Right cardiac atrium (tissue), 5 donors: ENCODE data around the gene PCDHA8. TPM values are rescaled to one million over a fixed set of nuclear protein-coding genes. Genes with fewer than 3 reads are reported as not detected.
"Not testable (repeated sequence)": the region's sequence is repeated elsewhere in the genome, so short reads cannot be mapped to it uniquely, and the experiment has no call there.

Source experiments
- ATAC-seq, 2 donors: fragments of 200-7000 bp; cut with Tn5 transposase; one replicate each; pipeline versions ENCODE4 v1.8.0 to v1.9.1; 2020; ENCODE audit warnings: moderate library complexity in 2 of 2, mild to moderate bottlenecking in 1 of 2
- DNase-seq, 3 donors: peaks; one replicate each; pipeline ENCODE4 v3.0.0-alpha.2; 2020
- H3K27ac ChIP-seq: one replicate; pipeline ENCODE4 v1.5.1; 2013; ENCODE audit warnings: mild to moderate bottlenecking, low read length, control low read depth, moderate library complexity
- H3K27me3 ChIP-seq: one replicate; pipeline ENCODE4 v1.6.1; 2013; ENCODE audit not compliant: control insufficient read depth, insufficient read depth
- H3K4me1 ChIP-seq: one replicate; pipeline ENCODE4 v1.6.1; 2013; ENCODE audit warnings: low read length; ENCODE audit not compliant: control insufficient read depth, insufficient read depth
- H3K4me3 ChIP-seq: one replicate; pipeline ENCODE4 v1.5.1; 2013; ENCODE audit warnings: low read length, control low read depth
- H3K9me3 ChIP-seq: one replicate; pipeline ENCODE4 v1.6.1; 2013; ENCODE audit warnings: low read length; ENCODE audit not compliant: control insufficient read depth
- WGBS: extraction: QIAGEN DNeasy Blood & Tissue Kit; methylation state at CpG from one replicate; pipeline ENCODE4 v1.1.7; 2013; 5-methylcytosine and 5-hydroxymethylcytosine counted together
- intact Hi-C, 4 donors: fragments of 100-400 bp; cut with DNase I; formaldehyde crosslinking; loops; one replicate each; pipeline versions ENCODE4 v1.11.0 to v1.14.0; 2022 to 2023
- polyA plus RNA-seq: library from polyadenylated mRNA; stranded (reverse); fragments of 200-250 nt; gene quantifications from one replicate; pipeline ENCODE4 v1.2.3, GENCODE V29; 2013
- total RNA-seq, 4 donors: library from RNA; stranded (reverse); fragmentation: NEBNext Ultra II Directional; extraction: Animal tissue kit (Norgen Biotek cat#: 25700); gene quantifications; one replicate each; pipeline ENCODE4 v1.2.1, GENCODE V29; 2021
- donor health status: healthy with polysubstance abuse.
- donor health status: DM: no; HTN: yes; CAD: no.
- donor health status: DM: no; HTN: no; CAD: no.
- donor health status: DM: no; HTN: yes; CAD: no; lungs with severe emphysema.
- donor health status: DM: yes; HTN: yes; CAD: no.

PCDHA8 gene
- total and polyA plus RNA-seq, 5 donors = 0.06 TPM; not detected in 3

- 33% methylated on average over 106 of the region's 106 CpGs for WGBS
- H3K27me3 ChIP-seq, H3K9me3 ChIP-seq, H3K4me3 ChIP-seq, intact Hi-C loops, ATAC-seq, DNase-seq, H3K27ac ChIP-seq, H3K4me1 ChIP-seq: not testable (repeated sequence)
Measured at GRCh38 chr5:140829511-140830501, 11.2 kb upstream of the PCDHA8 start.

GRCh38 chr5:140833993-140834392 lies 7.0 kb upstream of the PCDHA8 start, which contains the start of gene PCDHA7:
Gene PCDHA7 (plus strand): TSS chr5:140834269. CDS start chr5:140834384, 115 bp downstream.
- no peaks in the 10 kb centered on the region for H3K27me3 ChIP-seq
- ATAC-seq (no peak), DNase-seq (no peak)
- peaks cover 3% of the 10 kb centered on the region for H3K9me3 ChIP-seq
- no peak within 1 kb of the TSS for H3K4me3 ChIP-seq
- H3K27ac ChIP-seq = no peak within 1 kb of the TSS
- WGBS = 7% methylated on average over 8 of the region's 8 CpGs
- intact Hi-C loops = no loop called here
- H3K4me1 ChIP-seq = no peaks in the 10 kb centered on the region

GRCh38 chr5:140834439-140835008 lies 6.5 kb upstream of the PCDHA8 start:
- H3K4me3 ChIP-seq, H3K27me3 ChIP-seq: not testable (repeated sequence)
- 17% methylated on average over 26 of the region's 38 CpGs for WGBS

GRCh38 chr5:140835622-140836510 lies 5.1 kb upstream of the PCDHA8 start:
- Histone ChIP-seq H3K27me3 (peaks cover under 1% of the 10 kb centered on the region), H3K27ac (no peak overlapping the region), H3K9me3 (peaks cover 3% of the 10 kb centered on the region), H3K4me1 (no peaks in the 10 kb centered on the region), H3K4me3 (no peak overlapping the region)
- DNase-seq = peak in 1 of 3 donors; percentile 55
- intact Hi-C loops = no loop called here
- ATAC-seq = no peak
- 33% methylated on average over 103 of the region's 103 CpGs for WGBS

More at GRCh38 chr5:140834439-140835008, 6.5 kb upstream of the PCDHA8 start:
- H3K27ac ChIP-seq, ATAC-seq, intact Hi-C loops, H3K9me3 ChIP-seq, H3K4me1 ChIP-seq, DNase-seq: not testable (repeated sequence)

GRCh38 chr5:140842798-140843733 lies 2.1 kb downstream of the PCDHA8 start:
- no peaks in the 10 kb centered on the region for H3K4me1 ChIP-seq
- no peak overlapping the region for H3K27ac ChIP-seq
- ATAC-seq (no peak), DNase-seq (peak in 1 of 3 donors; percentile 40)
- intact Hi-C loops = no loop called here
- peaks cover 3% of the 10 kb centered on the region for H3K27me3 ChIP-seq
- H3K4me3 ChIP-seq = no peak overlapping the region
- 39% methylated on average over 87 of the region's 87 CpGs for WGBS
- H3K9me3 ChIP-seq = no peaks in the 10 kb centered on the region

- DNase-seq, ATAC-seq, H3K4me1 ChIP-seq, H3K9me3 ChIP-seq, H3K4me3 ChIP-seq, H3K27ac ChIP-seq, intact Hi-C loops, H3K27me3 ChIP-seq: not testable (repeated sequence)
- WGBS = 14% methylated on average over 45 of the region's 48 CpGs
Measured at GRCh38 chr5:140848139-140849102, 7.4 kb downstream of the PCDHA8 start, which contains the start of gene PCDHA9. Gene PCDHA9 (plus strand): TSS chr5:140848382. CDS start chr5:140848496, 114 bp downstream.

- H3K4me1 ChIP-seq, H3K4me3 ChIP-seq, intact Hi-C loops, ATAC-seq, H3K27me3 ChIP-seq, H3K9me3 ChIP-seq, H3K27ac ChIP-seq: not testable (repeated sequence)
- DNase-seq = peak in 1 of 3 donors; percentile 42
- 33% methylated on average over 101 of the region's 101 CpGs for WGBS
Measured at GRCh38 chr5:140849831-140850634, 9.0 kb downstream of the PCDHA8 start.

- intact Hi-C loops = no loop called here
- 16% methylated on average over 44 of the region's 44 CpGs for WGBS
- H3K27ac ChIP-seq = no peak within 1 kb of the TSS
Measured at GRCh38 chr5:140855772-140856674, 15.0 kb downstream of the PCDHA8 start, which contains the start of gene PCDHA10. Gene PCDHA10 (plus strand): TSS chr5:140855897. CDS start chr5:140856049, 152 bp downstream.

More at GRCh38 chr5:140855772-140856674, 15.0 kb downstream of the PCDHA8 start, which contains the start of gene PCDHA10:
- ATAC-seq (no peak), DNase-seq (peak in 1 of 3 donors; percentile 40)
- Histone ChIP-seq H3K4me3 (no peak within 1 kb of the TSS), H3K9me3 (no peaks in the 10 kb centered on the region), H3K4me1 (no peaks in the 10 kb centered on the region), H3K27me3 (no peaks in the 10 kb centered on the region)
